Panc1 (cell line): ENCODE data around the gene CHTOP.

Experiments used
- CTCF ChIP-seq: fragments of 450-650 bp; IDR thresholded peaks from 2 replicates; pipeline ENCODE4 v1.5.1; 2017; ENCODE audit warnings: mild to moderate bottlenecking
- REST ChIP-seq, 2 experiments: IDR thresholded peaks; 2 replicates each; pipeline ENCODE4 v1.6.1; 2011 to 2012; ENCODE audit warnings: low read depth in 2 of 2, control low read depth in 1 of 2, low read length in 1 of 2, mild to moderate bottlenecking in 1 of 2, moderate library complexity in 1 of 2; ENCODE audit not compliant: insufficient read depth in 1 of 2

GRCh38 chr1:153667439-153667838 lies 33.6 kb downstream of the CHTOP start:
- TF ChIP-seq REST (IDR thresholded peaks at IDR 0.05; ENCODE audit: insufficient read depth in 1 of 2, low read depth in 2 of 2, low read length in 1 of 2), result no peak
- TF ChIP-seq CTCF, result no peak
